Measurements from ENCODE around the gene RASEF.

- TF ChIP-seq POLR2A (IDR thresholded peaks at IDR 0.05) (no peak), CTCF (IDR thresholded peaks at IDR 0.05) (no peak), POLR2AphosphoS5 (IDR thresholded peaks at IDR 0.05; ENCODE audit: insufficient read depth in 1 of 2, low read depth in 1 of 2) (no peak)
These were observed 122.6 kb downstream of the RASEF start for GRCh38 chr9:82940376-82940775.
